H1 (cell line): Measurements from ENCODE around the gene GALK1.

Experiments used
- BCL11A ChIP-seq, 2 experiments: IDR thresholded peaks; one replicate each; pipeline ENCODE4 v1.6.1; 2011; ENCODE audit warnings: low read depth in 2 of 2, low read length in 2 of 2, mild to moderate bottlenecking in 2 of 2
- CREB1 ChIP-seq: IDR thresholded peaks from 2 replicates; pipeline ENCODE4 v1.6.1; 2012; ENCODE audit warnings: inconsistent platforms
- EGR1 ChIP-seq: IDR thresholded peaks from 2 replicates; pipeline ENCODE4 v1.6.1; 2011; ENCODE audit warnings: low read depth, low read length, borderline replicate concordance
- EP300 ChIP-seq, 2 experiments: IDR thresholded peaks; 1 replicate in 1 of 2; 2 replicates in 1 of 2; pipeline ENCODE4 v1.6.1; 2011 to 2012; ENCODE audit warnings: low read depth in 2 of 2, low read length in 2 of 2, mild to moderate bottlenecking in 2 of 2, borderline replicate concordance in 1 of 2, inconsistent platforms in 1 of 2, moderate library complexity in 1 of 2
- EZH2 ChIP-seq: fragments of 200-600 bp; sonication (generic); IDR thresholded peaks from 2 replicates; pipeline ENCODE4 v1.7.1; 2012; ENCODE audit warnings: low read depth, mild to moderate bottlenecking, moderate library complexity, low read length, inconsistent platforms; ENCODE audit not compliant: severe bottlenecking
- FOSL1 ChIP-seq: IDR thresholded peaks from 2 replicates; pipeline ENCODE4 v1.6.1; 2011; ENCODE audit warnings: mild to moderate bottlenecking, low read depth, low read length, moderate library complexity; ENCODE audit not compliant: insufficient read depth
- JUND ChIP-seq: IDR thresholded peaks from 2 replicates; pipeline ENCODE4 v1.6.1; 2011; ENCODE audit warnings: mild to moderate bottlenecking, improper control_type of control experiment, low read length
- PHF8 ChIP-seq: fragments of 200-600 bp; sonication (generic); conservative IDR thresholded peaks from 2 replicates; pipeline ENCODE4 v1.7.1; 2012; ENCODE audit warnings: low read depth, mild to moderate bottlenecking, inconsistent platforms, low read length, moderate library complexity
- POLR2A ChIP-seq, 2 experiments: IDR thresholded peaks; 1 replicate in 1 of 2; 2 replicates in 1 of 2; pipeline ENCODE4 v1.6.1; 2011; ENCODE audit warnings: low read depth in 2 of 2, low read length in 2 of 2, mild to moderate bottlenecking in 2 of 2; ENCODE audit errors: control extremely low read depth in 1 of 2
- POLR2AphosphoS5 ChIP-seq: IDR thresholded peaks from 2 replicates; pipeline ENCODE4 v1.6.1; 2011; ENCODE audit warnings: low read depth, low read length
- RAD21 ChIP-seq, 2 experiments: IDR thresholded peaks in 1 of 2; conservative IDR thresholded peaks in 1 of 2; 2 replicates each; pipeline ENCODE4 v1.6.1; 2011; ENCODE audit warnings: low read depth in 2 of 2, low read length in 2 of 2, improper control_type of control experiment in 1 of 2, inconsistent platforms in 1 of 2, mild to moderate bottlenecking in 1 of 2, moderate library complexity in 1 of 2
- SP1 ChIP-seq: IDR thresholded peaks from 2 replicates; pipeline ENCODE4 v1.6.1; 2011; ENCODE audit warnings: low read depth, low read length
- TF ChIP-seq, protein P1 (sequence below), 3 experiments: IDR thresholded peaks; 1 replicate in 2 of 3; 2 replicates in 1 of 3; pipeline versions ENCODE4 v1.5.1 to v1.6.1; 2011; ENCODE audit warnings: low read length in 3 of 3, mild to moderate bottlenecking in 3 of 3, inconsistent platforms in 2 of 3, low read depth in 1 of 3, moderate library complexity in 1 of 3; ENCODE audit not compliant: insufficient read depth in 1 of 3; ENCODE audit errors: control extremely low read depth in 1 of 3

DNA sequence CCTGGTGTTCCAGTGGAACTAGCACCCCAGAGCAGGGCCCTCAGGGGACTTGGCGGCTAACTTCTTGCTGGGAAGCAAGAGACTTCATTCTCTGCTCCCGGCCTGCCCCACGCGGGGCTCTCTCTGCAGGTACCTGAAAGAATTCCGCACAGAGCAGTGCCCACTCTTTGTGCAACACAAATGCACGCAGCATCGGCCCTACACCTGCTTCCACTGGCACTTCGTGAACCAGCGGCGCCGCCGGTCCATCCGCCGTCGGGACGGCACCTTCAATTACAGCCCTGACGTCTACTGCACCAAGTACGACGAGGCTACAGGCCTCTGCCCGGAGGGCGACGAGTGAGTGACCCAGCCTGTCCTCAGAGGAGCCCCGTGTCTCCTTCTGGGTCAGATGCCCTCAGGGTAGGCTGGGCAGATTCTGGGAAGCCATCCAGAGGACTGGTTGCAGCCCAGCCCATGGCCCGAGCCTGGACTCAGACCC is 44.7 kb upstream of the GALK1 start:
- TF ChIP-seq POLR2AphosphoS5 (no peak), EP300 (IDR thresholded peaks at IDR 0.05; ENCODE audit: borderline replicate concordance in 1 of 2, low read depth in 2 of 2, low read length in 2 of 2) (no peak), JUND (no peak), EZH2 (no peak), RAD21 (IDR thresholded peaks at IDR 0.05 in 1 of 2, conservative IDR thresholded peaks at IDR 0.05 in 1 of 2; ENCODE audit: low read depth in 2 of 2, low read length in 2 of 2) (no peak), SP1 (no peak), FOSL1 (no peak), POLR2A (IDR thresholded peaks at IDR 0.05; ENCODE audit: control extremely low read depth in 1 of 2, low read depth in 2 of 2, low read length in 2 of 2) (no peak), EGR1 (no peak), CREB1 (no peak), BCL11A (IDR thresholded peaks at IDR 0.05; ENCODE audit: low read depth in 2 of 2, low read length in 2 of 2) (no peak), PHF8 (no peak)
- TF ChIP-seq, protein P1, sequence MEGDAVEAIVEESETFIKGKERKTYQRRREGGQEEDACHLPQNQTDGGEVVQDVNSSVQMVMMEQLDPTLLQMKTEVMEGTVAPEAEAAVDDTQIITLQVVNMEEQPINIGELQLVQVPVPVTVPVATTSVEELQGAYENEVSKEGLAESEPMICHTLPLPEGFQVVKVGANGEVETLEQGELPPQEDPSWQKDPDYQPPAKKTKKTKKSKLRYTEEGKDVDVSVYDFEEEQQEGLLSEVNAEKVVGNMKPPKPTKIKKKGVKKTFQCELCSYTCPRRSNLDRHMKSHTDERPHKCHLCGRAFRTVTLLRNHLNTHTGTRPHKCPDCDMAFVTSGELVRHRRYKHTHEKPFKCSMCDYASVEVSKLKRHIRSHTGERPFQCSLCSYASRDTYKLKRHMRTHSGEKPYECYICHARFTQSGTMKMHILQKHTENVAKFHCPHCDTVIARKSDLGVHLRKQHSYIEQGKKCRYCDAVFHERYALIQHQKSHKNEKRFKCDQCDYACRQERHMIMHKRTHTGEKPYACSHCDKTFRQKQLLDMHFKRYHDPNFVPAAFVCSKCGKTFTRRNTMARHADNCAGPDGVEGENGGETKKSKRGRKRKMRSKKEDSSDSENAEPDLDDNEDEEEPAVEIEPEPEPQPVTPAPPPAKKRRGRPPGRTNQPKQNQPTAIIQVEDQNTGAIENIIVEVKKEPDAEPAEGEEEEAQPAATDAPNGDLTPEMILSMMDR (IDR thresholded peaks at IDR 0.05; ENCODE audit: control extremely low read depth in 1 of 3, insufficient read depth in 1 of 3, low read depth in 1 of 3, low read length in 3 of 3), result no peak
